ENCODE results near the gene REXO4.
"Not testable (repeated sequence)": the region's sequence is repeated elsewhere in the genome, so short reads cannot be mapped to it uniquely, and the experiment has no call there.

The REXO4 gene

DNA sequence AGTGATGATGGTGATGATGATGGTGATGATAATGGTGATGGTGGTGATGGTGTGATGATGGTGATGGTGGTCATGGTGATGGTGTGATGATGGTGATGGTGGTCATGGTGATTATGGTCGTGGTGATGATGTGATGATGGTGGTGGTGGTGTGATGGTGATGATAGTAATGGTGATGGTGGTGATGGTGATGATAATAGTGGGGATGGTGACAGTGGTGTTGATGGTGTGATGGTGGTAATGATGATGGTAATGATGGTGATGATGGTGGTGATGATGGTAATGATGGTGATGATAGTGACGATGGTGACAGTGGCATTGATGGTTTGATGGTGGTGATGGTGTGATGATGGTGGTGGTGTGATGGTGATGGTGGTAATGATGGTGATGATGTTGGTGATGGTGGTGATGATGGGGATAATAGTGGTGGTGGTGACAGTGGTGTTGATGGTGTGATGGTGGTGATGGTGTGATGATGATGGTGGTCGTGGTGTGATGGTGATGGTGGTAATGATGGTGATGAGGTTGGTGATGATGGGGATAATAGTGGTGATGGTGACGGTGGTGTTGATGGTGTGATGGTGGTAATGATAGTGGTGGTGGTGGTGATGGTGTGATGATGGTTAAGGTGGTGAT lies 35.2 kb downstream of the REXO4 start:
- TF ChIP-seq, protein P1, sequence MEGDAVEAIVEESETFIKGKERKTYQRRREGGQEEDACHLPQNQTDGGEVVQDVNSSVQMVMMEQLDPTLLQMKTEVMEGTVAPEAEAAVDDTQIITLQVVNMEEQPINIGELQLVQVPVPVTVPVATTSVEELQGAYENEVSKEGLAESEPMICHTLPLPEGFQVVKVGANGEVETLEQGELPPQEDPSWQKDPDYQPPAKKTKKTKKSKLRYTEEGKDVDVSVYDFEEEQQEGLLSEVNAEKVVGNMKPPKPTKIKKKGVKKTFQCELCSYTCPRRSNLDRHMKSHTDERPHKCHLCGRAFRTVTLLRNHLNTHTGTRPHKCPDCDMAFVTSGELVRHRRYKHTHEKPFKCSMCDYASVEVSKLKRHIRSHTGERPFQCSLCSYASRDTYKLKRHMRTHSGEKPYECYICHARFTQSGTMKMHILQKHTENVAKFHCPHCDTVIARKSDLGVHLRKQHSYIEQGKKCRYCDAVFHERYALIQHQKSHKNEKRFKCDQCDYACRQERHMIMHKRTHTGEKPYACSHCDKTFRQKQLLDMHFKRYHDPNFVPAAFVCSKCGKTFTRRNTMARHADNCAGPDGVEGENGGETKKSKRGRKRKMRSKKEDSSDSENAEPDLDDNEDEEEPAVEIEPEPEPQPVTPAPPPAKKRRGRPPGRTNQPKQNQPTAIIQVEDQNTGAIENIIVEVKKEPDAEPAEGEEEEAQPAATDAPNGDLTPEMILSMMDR (IDR thresholded peaks at IDR 0.05; ENCODE audit: low read depth, low read length): no peak
- H3K4me3 ChIP-seq (ENCODE audit: low read depth, low read length): no peak overlapping the region

DNA sequence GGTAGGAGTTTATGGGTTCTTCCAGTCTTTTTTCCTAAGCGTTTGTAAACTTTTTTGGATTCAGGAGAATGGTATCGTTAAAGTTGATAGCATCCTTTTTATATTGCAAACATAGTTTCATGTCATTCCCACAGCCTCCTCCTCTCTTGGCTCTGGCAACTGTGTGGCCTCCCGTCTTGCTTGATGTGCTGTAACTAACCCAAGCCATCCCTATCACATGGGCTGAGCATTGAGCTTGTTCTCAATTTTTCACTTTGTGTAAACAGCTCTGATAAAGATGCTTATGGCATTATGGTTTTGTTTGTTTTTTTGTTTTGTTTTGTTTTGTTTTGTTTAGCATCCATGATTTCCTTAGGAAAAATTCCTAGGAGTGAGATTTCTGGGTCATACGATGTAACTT lies 37.1 kb downstream of the REXO4 start:
- no peak overlapping the region for H3K4me3 ChIP-seq (ENCODE audit: low read depth, low read length)
- TF ChIP-seq, protein P1 (IDR thresholded peaks at IDR 0.05; ENCODE audit: low read depth, low read length): no peak

- no peak overlapping the region for H3K4me3 ChIP-seq (ENCODE audit: low read depth, low read length)
- TF ChIP-seq, protein P1 (IDR thresholded peaks at IDR 0.05; ENCODE audit: low read depth, low read length): no peak
These were observed 38.4 kb downstream of the REXO4 start for GRCh38 chr9:133379153-133380086.

DNA sequence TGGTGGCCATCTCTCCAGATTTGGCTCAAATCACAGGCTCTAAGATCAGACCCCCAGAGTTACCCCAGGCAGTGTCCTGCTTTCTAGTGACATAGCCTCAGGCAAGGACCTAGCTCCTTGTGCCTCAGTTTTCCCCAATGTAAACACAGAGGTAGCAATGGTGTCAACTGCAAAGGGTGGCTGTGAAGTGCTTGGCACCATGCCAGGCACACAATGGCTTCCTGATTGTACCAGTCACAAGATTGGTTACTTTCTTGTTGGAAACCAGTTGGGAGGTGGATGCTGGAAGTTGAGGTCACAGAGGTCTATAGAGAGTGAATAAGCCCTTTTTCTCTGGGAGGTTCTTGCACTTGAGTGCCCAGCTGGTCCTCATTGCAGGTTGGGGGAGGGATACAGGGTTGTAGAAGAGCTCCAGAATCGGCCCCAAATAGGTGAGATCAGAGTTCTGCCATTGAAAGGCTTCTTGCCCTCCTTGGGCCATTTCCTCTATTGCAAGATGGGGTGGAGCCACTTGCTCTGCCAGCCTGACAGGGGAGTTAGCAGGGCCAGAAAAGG lies 39.3 kb downstream of the REXO4 start:
- TF ChIP-seq, protein P1 (IDR thresholded peaks at IDR 0.05; ENCODE audit: low read depth, low read length): no peak
- H3K4me3 ChIP-seq (ENCODE audit: low read depth, low read length): no peak overlapping the region

GRCh38 chr9:133377721-133378216 lies 40.0 kb downstream of the REXO4 start:
- TF ChIP-seq, protein P1 (IDR thresholded peaks at IDR 0.05; ENCODE audit: low read depth, low read length): no peak
- no peak overlapping the region for H3K4me3 ChIP-seq (ENCODE audit: low read depth, low read length)

DNA sequence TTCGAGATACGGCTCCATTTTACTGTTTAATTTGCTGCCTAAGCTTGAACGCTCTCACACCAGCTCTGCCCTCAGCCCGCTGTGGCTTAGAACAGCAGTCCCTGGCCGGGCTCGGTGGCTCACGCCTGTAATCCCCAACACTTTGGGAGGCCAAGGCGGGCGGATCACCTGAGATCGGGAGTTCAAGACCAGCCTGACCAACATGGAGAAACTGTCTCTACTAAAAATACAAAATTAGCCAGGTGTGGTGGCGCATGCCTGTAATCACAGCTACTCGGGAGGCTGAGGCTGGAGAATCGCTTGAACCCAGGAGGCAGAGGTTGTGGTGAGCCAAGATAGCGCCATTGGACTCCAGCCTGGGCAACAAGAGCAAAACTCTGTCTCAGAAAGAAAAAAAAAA lies 40.5 kb downstream of the REXO4 start:
- H3K4me3 ChIP-seq (ENCODE audit: low read depth, low read length): not testable (repeated sequence)

DNA sequence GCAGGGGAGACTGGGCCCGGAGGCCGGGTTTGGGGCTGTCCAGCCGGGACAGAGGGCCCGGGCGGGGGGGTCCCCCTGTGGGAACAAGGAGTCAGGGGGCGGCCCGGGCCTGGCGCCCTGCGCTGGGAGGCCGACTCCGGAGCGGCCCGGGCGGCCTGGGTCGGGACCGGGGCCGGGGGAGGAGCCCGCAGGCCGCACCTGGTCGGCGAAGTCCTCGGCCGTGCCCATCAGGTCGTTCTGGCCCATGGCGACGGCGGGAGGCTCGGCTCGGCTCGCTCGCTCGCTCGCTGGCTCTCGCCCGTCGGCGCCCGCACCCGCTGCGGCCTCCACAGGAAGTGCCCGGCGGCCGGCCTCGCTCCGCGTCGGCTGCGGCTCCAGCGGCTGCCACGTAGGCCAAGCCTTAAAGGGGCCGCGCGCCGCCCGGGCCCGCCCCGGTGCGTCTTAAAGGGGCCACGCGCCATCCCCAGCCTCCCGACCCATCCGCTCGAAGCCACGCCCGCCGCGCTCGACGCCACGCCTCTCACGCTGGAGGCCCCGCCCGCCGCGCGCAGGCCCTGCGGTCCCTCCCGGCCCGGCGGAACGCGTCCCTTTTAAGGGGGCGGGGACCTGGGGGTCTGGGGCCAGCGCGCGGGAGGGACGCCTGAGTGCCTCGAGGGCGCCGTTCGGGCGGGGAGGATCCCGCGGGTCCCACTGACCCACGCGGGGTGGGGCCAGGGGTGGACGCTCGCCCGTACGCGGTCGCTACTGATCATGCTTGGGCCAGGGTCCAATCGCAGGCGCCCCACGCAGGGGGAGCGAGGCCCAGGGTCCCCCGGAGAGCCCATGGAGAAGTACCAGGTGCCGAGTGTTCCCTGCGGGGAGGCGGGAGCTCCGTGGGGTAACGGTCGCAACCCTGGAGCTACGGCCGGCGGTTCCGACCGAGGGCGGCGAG lies 41.8 kb downstream of the REXO4 start, which contains the start of the genes STKLD1 and SURF4:
Gene STKLD1, plus strand, starts transcription at position 643 of the 931 bp plus-strand sequence. Its CDS starts 108 bp downstream, at position 751.
Gene SURF4, minus strand, starts transcription at position 337 of the 931 bp plus-strand sequence. Its CDS starts 91 bp downstream, at position 246.
- TF ChIP-seq, protein P1 (IDR thresholded peaks at IDR 0.05; ENCODE audit: low read depth, low read length): no peak
- H3K4me3 ChIP-seq (ENCODE audit: low read depth, low read length): peak within 1 kb of the TSS; percentile 82
